ENCODE data around the gene VKORC1. TPM values are rescaled to one million over a fixed set of nuclear protein-coding genes. Genes with fewer than 3 reads are reported as not detected.
A peak's percentile ranks its signal among the peaks of the same experiment; 100 is the strongest.

Gene VKORC1
- total RNA-seq, 1 donor from 2014 or later: 53.0 TPM

DNA sequence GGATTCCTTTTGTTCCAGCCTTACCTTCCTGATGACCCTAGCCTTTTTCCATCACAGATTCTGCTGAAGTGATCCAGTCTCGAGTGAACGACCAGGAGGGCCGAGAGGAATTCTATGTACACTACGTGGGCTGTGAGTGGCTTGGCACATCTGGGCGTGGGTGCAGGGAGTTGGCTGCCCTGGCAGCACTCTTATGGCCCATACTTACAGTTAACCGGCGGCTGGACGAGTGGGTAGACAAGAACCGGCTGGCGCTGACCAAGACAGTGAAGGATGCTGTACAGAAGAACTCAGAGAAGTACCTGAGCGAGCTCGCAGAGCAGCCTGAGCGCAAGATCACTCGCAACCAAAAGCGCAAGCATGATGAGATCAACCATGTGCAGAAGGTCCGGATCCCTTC is 25.5 kb upstream of the VKORC1 start:
- Mint-ChIP-seq H3K9me3 (no peaks in the 10 kb centered on the region), H3K27me3 (ENCODE audit: insufficient read depth) (no peaks in the 10 kb centered on the region), H3K4me3 (no peak overlapping the region), H3K27ac (no peak overlapping the region), H3K36me3 (ENCODE audit: low read depth) (peaks cover 22% of the 10 kb centered on the region), H3K4me1 (ENCODE audit: low read depth) (peaks cover 13% of the 10 kb centered on the region)
- intact Hi-C loops (cut with micrococcal nuclease): no loop called here
- DNase-seq (ENCODE audit: low spot score): no peak

DNA sequence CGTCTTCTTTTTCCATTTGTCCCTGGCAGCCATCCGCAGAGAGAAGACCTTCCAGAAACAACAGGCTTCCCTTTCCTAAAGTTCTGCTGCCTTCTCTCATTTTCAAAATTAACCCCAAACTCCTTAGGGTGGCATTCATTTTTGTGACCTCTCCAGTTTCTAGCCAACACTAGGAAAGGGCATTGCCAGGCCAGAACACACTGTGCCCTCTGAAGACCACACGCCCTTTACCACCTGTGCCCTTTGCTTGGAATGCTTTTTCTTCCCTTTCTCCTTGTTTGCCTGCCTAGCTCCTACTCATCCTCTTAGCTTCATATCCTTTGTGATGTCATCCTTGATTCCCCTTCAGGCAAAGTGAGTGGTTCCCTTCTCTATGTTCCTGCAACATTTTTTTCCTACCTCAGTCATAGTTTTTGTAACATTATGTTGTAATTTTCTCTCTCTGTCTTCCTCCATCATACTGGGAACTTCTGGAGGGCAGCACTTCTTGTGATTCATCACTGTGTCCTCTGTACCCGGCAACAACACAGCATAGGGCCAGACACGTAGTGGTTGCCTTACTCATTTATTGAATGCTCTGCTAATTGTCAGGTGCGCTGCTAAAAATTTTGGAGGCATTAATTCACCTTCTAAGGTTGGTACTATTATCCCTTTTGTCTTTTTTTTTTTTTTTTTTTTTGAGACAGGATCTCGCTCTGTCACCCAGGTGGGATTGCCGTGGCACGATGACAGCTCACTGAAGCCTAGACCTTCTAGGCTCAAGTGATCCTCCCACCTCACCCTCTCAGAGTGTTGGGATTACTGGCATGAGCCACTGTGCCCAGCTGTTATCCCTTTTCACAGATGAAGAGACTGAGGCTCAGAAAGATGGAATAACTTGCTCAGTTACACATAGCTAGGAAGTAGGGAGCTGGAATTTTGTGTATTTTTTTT is 23.9 kb upstream of the VKORC1 start:
- H3K27me3 Mint-ChIP-seq (ENCODE audit: insufficient read depth): no peaks in the 10 kb centered on the region
- peaks cover 23% of the 10 kb centered on the region for H3K36me3 Mint-ChIP-seq (ENCODE audit: low read depth)
- DNase-seq (ENCODE audit: low spot score): no peak
- no peaks in the 10 kb centered on the region for H3K9me3 Mint-ChIP-seq
- H3K27ac Mint-ChIP-seq: peak overlapping the region; percentile 92
- H3K4me1 Mint-ChIP-seq (ENCODE audit: low read depth): peaks cover 18% of the 10 kb centered on the region
- peak overlapping the region; percentile 84 for H3K4me3 Mint-ChIP-seq
- intact Hi-C loops (cut with micrococcal nuclease): loop anchor here (5.0 kb wide), 2 partner anchors 121 to 324 kb away; partner anchors contain the start of gene ZNF843

DNA sequence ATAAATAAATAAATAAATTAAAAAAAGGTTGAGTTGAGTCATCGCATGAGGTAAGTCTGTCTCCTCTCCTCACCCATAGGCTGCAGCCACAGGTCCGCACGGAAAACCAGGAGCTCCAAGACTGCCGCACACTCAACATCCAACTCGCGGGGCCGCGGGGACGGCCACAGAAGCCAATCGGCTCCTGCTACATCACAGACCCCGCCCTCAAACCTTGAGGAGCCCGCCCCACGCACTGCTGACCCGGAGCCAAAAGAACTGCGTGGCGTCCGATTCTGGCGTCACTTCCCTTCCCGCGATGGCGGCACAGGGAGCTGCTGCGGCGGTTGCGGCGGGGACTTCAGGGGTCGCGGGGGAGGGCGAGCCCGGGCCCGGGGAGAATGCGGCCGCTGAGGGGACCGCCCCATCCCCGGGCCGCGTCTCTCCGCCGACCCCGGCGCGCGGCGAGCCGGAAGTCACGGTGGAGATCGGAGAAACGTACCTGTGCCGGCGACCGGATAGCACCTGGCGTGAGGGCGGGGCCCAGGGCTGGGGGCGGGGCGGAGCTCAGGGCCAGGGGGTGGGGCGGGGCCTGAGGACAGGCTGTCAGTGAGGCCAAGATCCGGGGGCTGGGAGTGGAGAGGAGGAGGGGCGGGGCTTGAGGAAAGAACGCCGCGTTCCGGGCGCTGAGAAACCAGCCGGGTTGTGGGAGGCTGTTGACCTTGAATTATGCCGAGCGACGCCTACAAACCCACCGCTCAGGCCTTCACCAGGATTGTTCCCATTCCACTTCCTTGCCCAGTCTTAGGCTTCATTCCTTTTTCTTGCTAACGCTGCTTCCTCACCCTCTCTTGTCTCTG is 23.0 kb upstream of the VKORC1 start, which contains the start of gene KAT8:
Gene KAT8 (plus strand): TSS at position 281 of the 839 bp plus-strand sequence. CDS start 18 bp downstream, at position 299.
- Mint-ChIP-seq H3K27me3 (ENCODE audit: insufficient read depth) (no peaks in the 10 kb centered on the region), H3K27ac (peak within 1 kb of the TSS; percentile 92), H3K36me3 (ENCODE audit: low read depth) (peaks cover 24% of the 10 kb centered on the region), H3K4me1 (ENCODE audit: low read depth) (peaks cover 19% of the 10 kb centered on the region), H3K4me3 (peak within 1 kb of the TSS; percentile 88), H3K9me3 (no peaks in the 10 kb centered on the region)
- DNase-seq (ENCODE audit: low spot score): peak; percentile 95
- intact Hi-C loops (cut with micrococcal nuclease): loop anchor here (1.0 to 5.0 kb wide), 10 partner anchors 23 to 342 kb away; partner anchors contain the start of genes ARMC5, FUS, SETD1A and STX4

DNA sequence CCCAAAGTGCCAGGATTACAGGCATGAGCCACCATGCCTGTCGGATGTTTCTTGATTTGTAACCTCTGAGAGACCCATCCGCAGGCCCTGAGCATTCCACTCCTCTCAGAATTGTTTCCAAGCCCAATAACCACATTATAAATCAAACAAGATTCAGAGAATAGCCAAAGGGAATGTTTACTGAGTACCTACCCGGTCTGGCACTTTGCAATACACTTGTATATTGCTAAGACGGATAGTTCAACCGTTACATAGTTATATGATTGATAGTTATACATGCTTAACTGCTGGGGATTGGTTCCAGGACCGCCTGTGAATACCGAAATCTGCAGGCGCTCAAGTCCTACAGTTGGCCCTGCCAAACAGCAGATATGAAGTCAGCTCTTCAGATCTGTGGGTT is 19.9 kb upstream of the VKORC1 start:
- H3K9me3 Mint-ChIP-seq: no peaks in the 10 kb centered on the region
- H3K36me3 Mint-ChIP-seq (ENCODE audit: low read depth): peaks cover 25% of the 10 kb centered on the region
- intact Hi-C loops (cut with micrococcal nuclease): no loop called here
- peaks cover 26% of the 10 kb centered on the region for H3K4me1 Mint-ChIP-seq (ENCODE audit: low read depth)
- H3K4me3 Mint-ChIP-seq: no peak overlapping the region
- no peak for DNase-seq (ENCODE audit: low spot score)
- no peaks in the 10 kb centered on the region for H3K27me3 Mint-ChIP-seq (ENCODE audit: insufficient read depth)
- H3K27ac Mint-ChIP-seq: no peak overlapping the region

DNA sequence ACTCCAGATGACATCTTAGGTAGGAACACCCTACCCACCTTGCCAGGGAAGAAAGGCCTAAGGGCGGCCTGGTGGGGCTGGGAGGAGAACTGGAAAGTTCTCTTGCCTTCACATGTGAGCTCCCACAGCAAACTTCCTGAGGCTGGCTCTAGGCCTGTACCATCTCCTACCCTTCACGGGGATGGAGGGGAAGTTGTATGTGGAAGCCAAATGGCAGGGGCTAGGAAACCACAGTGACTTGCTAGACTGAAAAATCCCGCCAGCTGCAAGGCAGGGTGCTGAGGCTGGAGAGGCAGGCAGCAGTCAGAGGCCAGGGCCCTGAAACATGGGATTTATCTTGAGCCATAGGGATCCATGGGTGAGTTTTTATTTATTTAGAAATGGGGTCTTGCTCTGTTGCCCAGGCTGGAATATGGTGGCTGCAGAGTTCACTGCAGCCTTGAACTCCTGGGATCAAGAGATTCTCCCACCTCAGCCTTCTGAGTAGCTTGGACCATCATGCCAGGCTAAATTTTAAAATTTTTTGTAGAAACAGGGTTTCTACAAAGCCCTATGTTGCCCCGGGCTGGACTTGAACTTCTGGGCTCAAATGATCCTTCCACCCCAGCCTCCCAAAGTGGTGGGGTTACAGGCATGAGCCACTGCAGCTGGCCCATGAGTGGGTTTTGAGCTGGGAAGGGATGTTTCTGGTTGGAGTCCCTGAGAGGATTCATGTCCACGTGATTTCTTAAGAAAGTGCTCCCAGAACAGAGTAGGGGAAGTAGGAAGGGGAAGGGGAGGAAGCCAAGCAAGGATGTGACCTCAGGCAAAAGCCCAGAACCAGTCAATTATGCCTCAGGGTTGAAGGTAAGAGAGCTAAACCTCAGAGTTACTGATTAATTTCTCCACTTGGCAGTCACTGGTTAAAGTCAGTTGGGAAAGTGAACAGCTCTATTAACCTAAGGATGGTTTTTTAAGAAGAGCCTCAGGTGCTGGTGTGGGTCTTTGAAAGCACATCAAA is 18.8 kb upstream of the VKORC1 start:
- H3K36me3 Mint-ChIP-seq (ENCODE audit: low read depth): peaks cover 23% of the 10 kb centered on the region
- peaks cover 21% of the 10 kb centered on the region for H3K4me1 Mint-ChIP-seq (ENCODE audit: low read depth)
- intact Hi-C loops (cut with micrococcal nuclease): no loop called here
- peak overlapping the region; percentile 19 for H3K4me3 Mint-ChIP-seq
- H3K9me3 Mint-ChIP-seq: no peaks in the 10 kb centered on the region
- no peaks in the 10 kb centered on the region for H3K27me3 Mint-ChIP-seq (ENCODE audit: insufficient read depth)
- peak overlapping the region; percentile 57 for H3K27ac Mint-ChIP-seq
- no peak for DNase-seq (ENCODE audit: low spot score)

DNA sequence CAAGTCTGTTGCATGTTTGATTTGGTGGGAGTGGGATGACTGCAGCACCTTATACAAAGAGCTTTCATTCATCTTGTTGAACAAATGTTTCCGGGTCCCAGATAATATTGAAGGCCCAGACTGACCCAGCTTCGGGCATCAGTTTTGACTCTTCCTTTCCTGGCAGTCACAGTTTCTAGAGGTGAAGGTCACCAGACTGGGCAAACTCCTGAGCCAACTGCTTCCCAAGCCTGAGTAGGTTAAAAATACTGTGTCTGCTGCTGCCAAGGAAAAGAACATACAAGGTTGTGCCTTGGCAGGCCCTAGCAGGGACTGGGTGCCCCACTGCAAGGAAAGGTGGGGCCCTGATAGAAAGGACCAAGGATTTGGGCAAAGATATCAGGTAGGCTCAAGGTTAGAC is 18.1 kb upstream of the VKORC1 start:
- no peaks in the 10 kb centered on the region for H3K9me3 Mint-ChIP-seq
- H3K36me3 Mint-ChIP-seq (ENCODE audit: low read depth): peaks cover 23% of the 10 kb centered on the region
- no peak for DNase-seq (ENCODE audit: low spot score)
- intact Hi-C loops (cut with micrococcal nuclease): no loop called here
- H3K4me1 Mint-ChIP-seq (ENCODE audit: low read depth): peaks cover 20% of the 10 kb centered on the region
- H3K27me3 Mint-ChIP-seq (ENCODE audit: insufficient read depth): no peaks in the 10 kb centered on the region
- H3K27ac Mint-ChIP-seq: no peak overlapping the region
- H3K4me3 Mint-ChIP-seq: no peak overlapping the region

DNA sequence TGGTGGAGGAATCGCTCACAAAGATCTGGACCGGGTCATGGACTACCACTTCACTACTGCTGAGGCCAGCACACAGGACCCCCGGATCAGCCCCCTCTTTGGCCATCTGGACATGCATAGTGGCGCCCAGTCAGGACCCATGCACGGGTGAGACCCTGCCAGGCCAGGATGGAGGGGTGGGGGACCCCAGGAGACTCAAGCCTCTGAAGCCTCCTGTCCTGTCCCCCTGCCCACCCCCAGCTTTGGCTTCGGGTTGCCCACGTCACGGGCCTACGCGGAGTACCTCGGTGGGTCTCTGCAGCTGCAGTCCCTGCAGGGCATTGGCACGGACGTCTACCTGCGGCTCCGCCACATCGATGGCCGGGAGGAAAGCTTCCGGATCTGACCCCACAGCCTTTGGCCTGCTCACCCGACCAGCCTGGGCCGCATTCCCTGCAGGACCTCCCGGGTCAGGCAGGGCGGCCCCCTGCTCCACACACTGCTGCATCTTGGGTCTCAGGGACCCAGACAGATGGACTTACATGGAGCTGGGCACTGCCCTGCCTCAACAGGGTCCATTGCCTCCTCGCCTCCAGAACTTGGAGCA is 17.4 kb upstream of the VKORC1 start:
- intact Hi-C loops (cut with micrococcal nuclease): no loop called here
- DNase-seq (ENCODE audit: low spot score): no peak
- Mint-ChIP-seq H3K4me1 (ENCODE audit: low read depth) (peaks cover 27% of the 10 kb centered on the region), H3K36me3 (ENCODE audit: low read depth) (peaks cover 23% of the 10 kb centered on the region), H3K4me3 (no peak overlapping the region), H3K27ac (no peak overlapping the region), H3K27me3 (ENCODE audit: insufficient read depth) (no peaks in the 10 kb centered on the region), H3K9me3 (no peaks in the 10 kb centered on the region)

DNA sequence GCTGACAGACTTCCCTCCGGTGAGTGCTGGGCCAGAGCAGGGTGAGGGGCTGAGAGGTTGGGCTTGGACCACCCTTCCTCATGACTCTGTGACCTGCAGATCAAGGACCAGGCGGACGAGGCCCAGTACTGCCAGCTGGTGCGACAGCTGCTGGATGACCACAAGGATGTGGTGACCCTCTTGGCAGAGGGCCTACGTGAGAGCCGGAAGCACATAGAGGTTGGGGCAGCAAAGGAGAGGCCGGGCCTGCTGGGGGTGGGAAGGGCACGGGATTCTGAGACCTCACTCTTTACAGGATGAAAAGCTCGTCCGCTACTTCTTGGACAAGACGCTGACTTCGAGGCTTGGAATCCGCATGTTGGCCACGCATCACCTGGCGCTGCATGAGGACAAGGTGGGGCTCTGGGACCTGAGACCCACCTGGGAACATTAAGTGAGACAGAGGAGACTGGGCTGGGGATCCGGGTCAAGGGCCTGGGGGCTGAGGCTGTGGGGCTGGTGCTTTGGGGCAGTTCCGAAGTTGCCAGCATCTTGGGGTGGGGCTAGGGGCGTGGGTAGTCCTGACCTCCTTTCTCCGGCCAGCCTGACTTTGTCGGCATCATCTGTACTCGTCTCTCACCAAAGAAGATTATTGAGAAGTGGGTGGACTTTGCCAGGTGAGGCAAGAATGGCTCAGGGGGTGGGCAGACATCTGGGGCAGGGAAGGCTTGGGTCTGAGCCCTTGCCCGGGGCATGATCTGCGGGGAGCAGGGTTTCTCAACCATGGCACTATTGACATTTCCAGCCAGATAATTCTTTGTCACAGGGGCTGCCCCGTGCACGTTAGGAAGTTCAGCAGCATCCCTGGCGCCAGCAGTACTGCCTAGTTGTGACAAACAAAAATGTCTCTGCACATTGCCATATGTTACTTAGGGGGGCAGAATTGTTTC is 15.8 kb upstream of the VKORC1 start:
- H3K27me3 Mint-ChIP-seq (ENCODE audit: insufficient read depth): no peaks in the 10 kb centered on the region
- H3K36me3 Mint-ChIP-seq (ENCODE audit: low read depth): peaks cover 23% of the 10 kb centered on the region
- no peak overlapping the region for H3K27ac Mint-ChIP-seq
- no peak for DNase-seq (ENCODE audit: low spot score)
- H3K9me3 Mint-ChIP-seq: no peaks in the 10 kb centered on the region
- intact Hi-C loops (cut with micrococcal nuclease): no loop called here
- H3K4me3 Mint-ChIP-seq: peak overlapping the region; percentile 90
- peaks cover 28% of the 10 kb centered on the region for H3K4me1 Mint-ChIP-seq (ENCODE audit: low read depth)

DNA sequence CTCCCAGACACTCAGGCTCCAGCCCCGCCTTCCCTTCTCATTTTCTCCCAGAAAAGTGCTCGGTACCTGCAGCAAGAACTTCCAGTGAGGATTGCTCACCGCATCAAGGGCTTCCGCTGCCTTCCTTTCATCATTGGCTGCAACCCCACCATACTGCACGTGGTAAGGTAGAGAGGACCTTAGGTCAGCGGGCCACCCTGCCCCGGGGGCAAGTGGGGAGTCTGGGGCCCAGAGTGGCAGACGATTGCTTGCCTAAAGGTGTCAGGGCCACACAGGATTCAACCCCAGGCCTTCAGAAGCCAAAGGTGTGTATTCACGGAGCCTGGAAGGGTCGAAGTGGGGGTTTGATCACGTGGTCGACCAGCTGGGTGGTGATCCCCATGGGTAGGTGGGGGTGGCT is 15.0 kb upstream of the VKORC1 start:
- intact Hi-C loops (cut with micrococcal nuclease): loop anchor here (2.0 to 5.0 kb wide), 5 partner anchors 15 to 349 kb away; partner anchors contain the start of genes ARMC5, FBXL19 and VKORC1
- Mint-ChIP-seq H3K36me3 (ENCODE audit: low read depth) (peaks cover 21% of the 10 kb centered on the region), H3K4me1 (ENCODE audit: low read depth) (peaks cover 28% of the 10 kb centered on the region), H3K27ac (peak overlapping the region; percentile 82), H3K4me3 (peak overlapping the region; percentile 90), H3K9me3 (no peaks in the 10 kb centered on the region), H3K27me3 (ENCODE audit: insufficient read depth) (no peaks in the 10 kb centered on the region)
- no peak for DNase-seq (ENCODE audit: low spot score)

DNA sequence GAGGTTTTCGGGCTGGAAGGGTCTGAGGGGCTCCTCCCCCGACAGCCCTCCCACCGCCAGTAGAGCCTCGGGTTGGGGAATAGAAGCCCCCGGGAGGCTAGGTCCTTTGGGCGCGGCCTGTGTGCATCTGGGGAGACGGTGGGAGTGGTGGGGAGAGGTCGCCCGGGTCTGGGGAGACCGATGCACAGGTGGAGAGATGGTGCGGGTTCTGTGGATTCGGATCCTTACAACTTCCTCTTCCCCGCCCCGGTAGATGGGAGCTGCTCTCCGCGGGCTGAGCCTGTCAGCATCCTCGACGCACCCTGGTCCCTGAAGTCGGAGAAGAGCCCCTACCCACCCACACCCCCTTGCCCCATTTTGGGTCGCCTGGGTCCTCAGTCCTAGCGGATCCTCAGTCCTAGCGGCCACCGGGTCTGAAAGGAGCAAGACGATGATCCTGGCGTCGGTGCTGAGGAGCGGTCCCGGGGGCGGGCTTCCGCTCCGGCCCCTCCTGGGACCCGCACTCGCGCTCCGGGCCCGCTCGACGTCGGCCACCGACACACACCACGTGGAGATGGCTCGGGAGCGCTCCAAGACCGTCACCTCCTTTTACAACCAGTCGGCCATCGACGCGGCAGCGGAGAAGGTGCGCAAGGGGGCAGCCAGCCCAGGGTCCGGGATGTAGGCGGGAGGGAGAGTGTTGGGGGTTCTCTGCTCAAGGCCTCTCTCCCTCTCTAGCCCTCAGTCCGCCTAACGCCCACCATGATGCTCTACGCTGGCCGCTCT is 14.4 kb upstream of the VKORC1 start:
- H3K27ac Mint-ChIP-seq: no peak overlapping the region

More for the DNA sequence above, 14.4 kb upstream of the VKORC1 start:
- no peak for DNase-seq (ENCODE audit: low spot score)
- intact Hi-C loops (cut with micrococcal nuclease): loop anchor here (2.0 to 5.0 kb wide), 5 partner anchors 14 to 350 kb away; partner anchors contain the start of genes ARMC5, FBXL19 and VKORC1
- H3K36me3 Mint-ChIP-seq (ENCODE audit: low read depth): peaks cover 21% of the 10 kb centered on the region
- no peaks in the 10 kb centered on the region for H3K9me3 Mint-ChIP-seq
- peak overlapping the region; percentile 90 for H3K4me3 Mint-ChIP-seq
- peaks cover 28% of the 10 kb centered on the region for H3K4me1 Mint-ChIP-seq (ENCODE audit: low read depth)
- H3K27me3 Mint-ChIP-seq (ENCODE audit: insufficient read depth): no peaks in the 10 kb centered on the region

Measured in activated T-helper 1 cell treated with anti-CD3 and anti-CD28 coated beads, Interleukin-12 subunit alpha, Interleukin-12 subunit beta, Interleukin-2, Interleukin-4 antibody, amounts not matched to agents 30 ng/mL and 10 ng/mL and 1 ng/mL, durations not matched to agents 14 hours and 24 hours and 36 hours (primary cell).